ES-I3 (cell line): ENCODE data around the gene UBXN1.

Experiments
- H3K36me3 ChIP-seq: 2 replicates; pipeline ENCODE4 v1.6.1; 2013; ENCODE audit warnings: mild to moderate bottlenecking, low read length, control low read depth, moderate library complexity; ENCODE audit not compliant: insufficient read depth
- H3K4me1 ChIP-seq: 2 replicates; pipeline ENCODE4 v1.6.1; 2013; ENCODE audit warnings: mild to moderate bottlenecking, control low read depth, low read length; ENCODE audit not compliant: insufficient read depth
- H3K9ac ChIP-seq: 2 replicates; pipeline ENCODE4 v1.6.1; 2013; ENCODE audit warnings: low read depth, mild to moderate bottlenecking, low read length, moderate library complexity
- H3K9me3 ChIP-seq: 2 replicates; pipeline ENCODE4 v1.6.1; 2013; ENCODE audit warnings: mild to moderate bottlenecking, low read length, moderate library complexity; ENCODE audit not compliant: control insufficient read depth, insufficient read depth

UBXN1 gene

DNA sequence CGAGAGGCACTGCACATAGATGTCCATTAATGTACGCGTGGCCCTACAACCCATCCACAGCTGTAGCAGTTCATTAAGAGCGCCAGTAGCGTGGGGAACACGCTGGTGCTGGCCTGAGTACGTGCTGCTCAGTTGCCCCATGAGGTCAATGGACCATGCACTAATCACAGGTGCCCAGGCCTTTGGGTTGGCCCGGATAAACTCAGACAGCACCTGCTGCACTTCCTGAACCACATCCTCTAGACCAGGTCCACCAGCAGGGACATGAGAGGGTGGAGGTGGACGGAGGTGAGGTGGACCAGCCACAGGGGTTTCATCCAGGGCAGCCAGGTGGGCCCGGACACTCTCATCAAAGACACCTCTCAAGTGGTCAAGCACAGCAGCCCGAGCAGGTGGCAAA, 29.4 kb downstream of the UBXN1 start:
- no peaks in the 10 kb centered on the region for H3K9me3 ChIP-seq
- H3K9ac ChIP-seq: no peak overlapping the region
- H3K36me3 ChIP-seq: no peaks in the 10 kb centered on the region; the same call in 1 of the 2 replicates
- H3K4me1 ChIP-seq: 0 out of 2 replicates have a peak, but pooled peaks cover 11% of the 10 kb centered on the region

DNA sequence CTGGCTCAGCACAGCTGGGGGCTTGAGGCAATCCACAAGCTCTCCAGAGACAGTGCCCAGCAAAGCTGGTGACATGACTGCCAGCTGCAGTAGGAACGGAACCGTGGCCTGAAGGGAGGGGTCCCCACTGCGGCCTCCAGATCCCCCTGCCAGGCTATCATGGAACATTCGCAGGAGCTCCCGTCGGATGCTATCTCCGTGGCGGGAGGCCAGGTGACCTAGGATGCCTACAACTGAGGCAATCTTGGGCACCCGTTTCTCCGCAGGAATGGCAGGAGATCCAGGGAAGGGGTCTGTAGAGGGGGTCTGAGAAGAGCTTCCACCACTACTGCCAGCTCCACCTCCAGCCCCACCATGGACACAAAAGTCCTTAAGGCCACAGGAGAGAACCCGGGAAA, 29.9 kb downstream of the UBXN1 start:
- Histone ChIP-seq H3K4me1 (0 out of 2 replicates have a peak, but pooled peaks cover 11% of the 10 kb centered on the region), H3K36me3 (no peaks in the 10 kb centered on the region; the same call in 1 of the 2 replicates), H3K9me3 (no peaks in the 10 kb centered on the region), H3K9ac (no peak overlapping the region)

DNA sequence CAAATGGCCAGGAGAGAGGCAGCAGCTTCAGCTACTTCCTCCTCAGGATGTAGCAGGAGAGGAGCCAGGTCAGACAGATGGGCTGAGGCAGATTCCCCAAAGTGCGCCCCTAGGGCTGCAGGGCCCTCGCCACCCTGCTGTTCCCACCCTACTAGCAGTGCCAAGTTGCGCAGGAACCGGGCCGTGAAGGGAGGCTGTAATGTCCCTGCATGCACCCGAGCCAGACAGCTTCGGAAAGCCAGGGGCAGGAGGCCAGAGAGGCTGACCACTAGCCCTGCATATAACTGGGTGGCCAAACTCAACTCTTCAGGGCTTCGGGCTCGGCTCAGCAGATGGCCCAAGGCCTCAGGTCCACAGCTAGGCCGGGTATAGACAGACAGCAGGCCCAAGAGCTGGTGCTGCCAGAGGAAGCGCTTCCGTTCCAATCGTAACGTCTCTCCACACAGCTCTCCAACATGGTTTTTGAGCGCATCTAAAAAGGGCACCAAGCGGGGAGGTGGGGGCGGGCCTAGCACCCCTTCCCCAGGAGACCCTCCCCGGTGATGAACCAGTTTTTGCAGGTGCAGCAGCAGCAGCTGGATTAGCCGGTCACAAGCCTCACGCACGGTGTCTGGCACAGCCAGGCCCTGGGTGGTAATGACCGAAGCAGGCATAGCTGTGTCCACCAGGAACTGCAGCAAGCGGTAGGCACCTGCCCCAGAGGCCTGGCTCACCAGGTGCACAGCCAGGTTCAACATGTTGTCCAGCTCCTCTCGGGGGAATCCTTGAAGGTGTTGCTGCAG, 30.5 kb downstream of the UBXN1 start:
- no peaks in the 10 kb centered on the region; the same call in 1 of the 2 replicates for H3K36me3 ChIP-seq
- 0 out of 2 replicates have a peak, but pooled peaks cover 11% of the 10 kb centered on the region for H3K4me1 ChIP-seq
- no peaks in the 10 kb centered on the region for H3K9me3 ChIP-seq
- H3K9ac ChIP-seq: no peak overlapping the region

DNA sequence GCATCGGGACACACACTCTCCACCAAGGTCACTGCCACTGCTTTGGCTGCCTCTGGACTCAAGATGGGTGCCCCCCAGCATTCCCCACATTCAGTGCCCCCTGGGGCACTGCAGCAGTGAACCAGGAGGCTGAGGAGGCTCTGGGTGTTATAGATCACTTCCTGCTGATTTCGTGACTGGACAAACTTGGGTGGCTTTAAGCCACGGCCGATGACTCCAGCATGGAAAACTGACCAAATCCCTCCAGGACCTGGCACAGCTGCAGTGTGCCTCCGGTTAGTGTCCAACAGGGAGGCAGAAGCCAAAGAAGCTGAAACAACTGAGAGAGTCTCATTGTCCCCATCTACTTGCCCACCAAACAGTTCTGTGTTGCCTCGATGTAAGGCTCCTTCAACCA, 31.3 kb downstream of the UBXN1 start:
- Histone ChIP-seq H3K36me3 (no peaks in the 10 kb centered on the region; the same call in 1 of the 2 replicates), H3K9ac (no peak overlapping the region), H3K4me1 (0 out of 2 replicates have a peak, but pooled peaks cover 11% of the 10 kb centered on the region), H3K9me3 (no peaks in the 10 kb centered on the region)

DNA sequence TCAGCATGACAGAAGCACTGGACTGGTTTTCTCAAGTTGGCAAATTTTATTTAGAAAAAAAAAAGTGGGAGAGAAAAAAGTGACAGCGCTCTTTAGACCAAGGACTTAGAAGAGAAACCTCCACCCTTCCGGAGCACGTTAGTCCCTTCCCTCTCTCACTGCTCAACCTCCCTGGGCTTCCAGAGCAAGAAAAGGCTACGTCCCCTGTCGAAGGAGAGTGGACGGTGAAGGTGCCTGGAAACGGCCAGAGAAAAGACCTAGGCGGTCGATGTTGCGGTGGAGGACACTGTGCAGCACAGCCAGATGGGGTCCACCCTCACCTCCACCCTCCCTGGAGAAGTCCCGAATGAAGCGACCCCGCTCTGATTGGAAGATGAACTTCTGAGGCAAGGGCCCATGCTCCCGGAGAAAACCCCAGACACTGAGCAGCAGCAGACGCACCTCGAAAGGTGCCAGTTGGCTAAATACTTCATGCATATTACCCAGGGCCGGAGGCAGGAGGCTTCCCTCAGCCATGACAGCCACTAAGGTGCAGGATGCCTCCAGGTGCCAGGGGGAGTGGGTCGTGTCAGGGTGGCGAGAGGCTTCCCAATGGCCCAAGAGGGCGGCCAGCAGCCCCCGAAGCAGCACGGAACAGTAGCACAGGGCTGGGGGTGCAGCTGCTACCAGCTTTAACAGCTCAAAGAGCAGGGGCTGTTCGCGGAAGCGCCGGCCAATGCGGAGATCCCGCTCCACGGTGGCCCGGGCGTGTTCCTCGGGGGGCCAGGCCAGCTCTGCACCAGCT, 31.9 kb downstream of the UBXN1 start:
- Histone ChIP-seq H3K36me3 (no peaks in the 10 kb centered on the region; the same call in 1 of the 2 replicates), H3K9me3 (no peaks in the 10 kb centered on the region), H3K4me1 (0 out of 2 replicates have a peak, but pooled peaks cover 10% of the 10 kb centered on the region), H3K9ac (no peak overlapping the region; the same call in 1 of the 2 replicates)

GRCh38 chr11:62645946-62646824, 32.7 kb downstream of the UBXN1 start, which contains the start of gene GANAB:
GANAB (minus strand) TSS chr11:62646613; CDS start chr11:62646599, 14 bp downstream.
- 0 out of 2 replicates have a peak, but pooled peaks cover 6% of the 10 kb centered on the region for H3K4me1 ChIP-seq

GRCh38 chr11:62645671-62645945, 33.3 kb downstream of the UBXN1 start:
- Histone ChIP-seq H3K4me1 (0 out of 2 replicates have a peak, but pooled peaks cover 6% of the 10 kb centered on the region), H3K36me3 (no peaks in the 10 kb centered on the region; the same call in 1 of the 2 replicates), H3K9me3 (no peaks in the 10 kb centered on the region), H3K9ac (peak overlapping the region; percentile 100)

More at GRCh38 chr11:62645946-62646824, 32.7 kb downstream of the UBXN1 start, which contains the start of gene GANAB:
- Histone ChIP-seq H3K36me3 (no peaks in the 10 kb centered on the region; the same call in 1 of the 2 replicates), H3K9ac (peak within 1 kb of the TSS; percentile 100), H3K9me3 (no peaks in the 10 kb centered on the region)

DNA sequence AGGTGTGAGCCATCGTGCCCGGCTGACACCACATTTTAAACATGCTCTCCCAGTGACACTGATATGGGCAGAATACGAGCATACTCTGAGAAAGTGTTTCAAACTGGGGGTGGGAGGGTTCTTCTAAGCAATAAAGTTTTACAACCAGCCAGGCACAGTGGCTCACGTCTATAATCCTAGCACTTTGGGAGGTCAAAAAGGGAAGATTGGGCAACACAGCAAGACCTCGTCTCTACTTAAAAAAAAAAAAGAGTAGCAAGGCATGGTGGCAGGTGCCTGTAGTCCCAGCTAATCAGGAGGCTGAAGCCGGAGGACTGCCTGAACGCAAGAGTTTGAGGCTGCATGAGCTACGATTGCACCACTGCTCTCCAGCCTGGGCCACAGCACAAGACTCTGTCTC, 34.7 kb downstream of the UBXN1 start:
- no peaks in the 10 kb centered on the region for H3K9me3 ChIP-seq
- H3K36me3 ChIP-seq: peaks cover 1% of the 10 kb centered on the region; the same call in 1 of the 2 replicates
- 0 out of 2 replicates have a peak, but pooled peaks cover 6% of the 10 kb centered on the region for H3K4me1 ChIP-seq
- H3K9ac ChIP-seq: no peak overlapping the region

DNA sequence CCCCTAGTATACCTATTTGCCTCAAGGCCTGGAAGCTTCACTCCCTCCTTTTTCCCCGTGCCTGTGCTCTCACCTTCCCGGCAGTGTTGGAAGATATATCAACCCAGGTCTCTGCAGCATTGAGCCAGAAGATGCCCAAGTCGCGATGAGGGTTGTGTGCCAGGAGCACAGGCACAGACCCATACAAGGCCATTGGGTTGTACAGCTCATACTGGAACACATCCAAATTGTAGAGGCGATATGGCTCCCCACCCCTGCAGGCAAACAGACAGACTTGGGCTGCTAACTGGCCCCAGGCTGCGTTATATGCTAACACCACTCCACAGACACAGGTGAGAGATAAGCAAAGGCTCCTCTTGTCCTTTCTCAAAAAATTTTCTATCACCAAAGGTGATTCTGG, 46.4 kb downstream of the UBXN1 start:
- Histone ChIP-seq H3K9ac (no peak overlapping the region), H3K36me3 (peaks cover 34% of the 10 kb centered on the region), H3K4me1 (no peaks in the 10 kb centered on the region), H3K9me3 (no peaks in the 10 kb centered on the region)

DNA sequence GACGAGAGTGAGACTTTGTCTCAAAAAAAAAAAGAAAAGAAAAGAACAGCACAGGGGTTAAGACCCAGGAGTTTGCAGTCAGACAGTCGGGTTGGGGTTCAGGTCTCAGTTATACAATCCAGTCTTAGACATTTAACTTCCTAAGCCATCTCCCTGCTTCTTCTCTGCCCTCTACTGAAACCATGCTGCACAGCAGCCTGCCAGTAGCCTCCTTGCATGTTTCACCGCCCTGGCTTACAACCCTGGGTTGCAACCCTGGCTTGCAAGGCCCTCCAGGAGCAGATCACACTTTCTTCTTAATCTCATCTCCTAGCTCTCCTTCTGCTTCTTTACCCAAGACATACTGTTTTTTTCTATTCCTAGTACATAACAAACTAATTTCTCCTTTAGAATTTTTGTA, 51.2 kb downstream of the UBXN1 start:
- Histone ChIP-seq H3K4me1 (no peaks in the 10 kb centered on the region), H3K9ac (no peak overlapping the region), H3K9me3 (no peaks in the 10 kb centered on the region), H3K36me3 (peaks cover 28% of the 10 kb centered on the region)
